Esophagus squamous epithelium (tissue), 5 donors: ENCODE measurements around the gene SRRM4. TPM values are rescaled to one million over a fixed set of nuclear protein-coding genes. Genes with fewer than 3 reads are reported as not detected.

Experiments
- DNase-seq: peaks from one replicate; lab custom pipeline; 2025; lab: John Stamatoyannopoulos, UW
- H3K27ac ChIP-seq, 4 donors: fragments of 200-600 bp; sonication (generic); one replicate each; pipeline ENCODE4 v1.5.1; 2016 to 2019; ENCODE audit warnings: mild to moderate bottlenecking in 1 of 4
- H3K27me3 ChIP-seq, 4 donors: fragments of 200-600 bp; sonication (generic); 1 replicate in 3 of 4; 2 replicates in 1 of 4; pipeline versions ENCODE4 v1.5.1 to v1.6.0; 2017 to 2021; ENCODE audit warnings: antibody characterized with exemption in 1 of 4
- H3K36me3 ChIP-seq, 3 donors: fragments of 200-600 bp; sonication (generic); one replicate each; pipeline ENCODE4 v1.5.1; 2016 to 2019
- H3K4me1 ChIP-seq, 3 donors: fragments of 200-600 bp; sonication (generic); one replicate each; pipeline ENCODE4 v1.5.1; 2017 to 2019
- H3K4me3 ChIP-seq, 4 donors: fragments of 200-600 bp; sonication (generic); 1 replicate in 3 of 4; 2 replicates in 1 of 4; pipeline ENCODE4 v1.5.1; 2016 to 2019; ENCODE audit warnings: mild to moderate bottlenecking in 2 of 4, moderate library complexity in 1 of 4
- H3K9me3 ChIP-seq, 3 donors: fragments of 200-600 bp; sonication (generic); one replicate each; pipeline ENCODE4 v1.5.1; 2016 to 2019
- CTCF ChIP-seq, 6 experiments: fragments of 450-650 bp in 4 of 6; fragments of 200-600 bp in 2 of 6; sonication (generic) in 2 of 6; IDR thresholded peaks; one replicate each; pipeline ENCODE4 v1.5.1; 2016 to 2019; ENCODE audit warnings: antibody characterized with exemption in 6 of 6, mild to moderate bottlenecking in 4 of 6, moderate library complexity in 4 of 6
- POLR2A ChIP-seq, 4 donors: fragments of 450-650 bp; IDR thresholded peaks; one replicate each; pipeline ENCODE4 v1.6.1; 2017; ENCODE audit warnings: antibody characterized with exemption in 4 of 4, mild to moderate bottlenecking in 4 of 4, moderate library complexity in 3 of 4
- WGBS, 2 donors: methylation state at CpG; one replicate each; pipeline ENCODE4 v1.1.5; 2018; 5-methylcytosine and 5-hydroxymethylcytosine counted together
- intact Hi-C: fragments of 100-400 bp; cut with DNase I; formaldehyde crosslinking; loops from one replicate; pipeline ENCODE4 v1.15.0; 2022
- total RNA-seq, 4 donors: library from RNA; depleted of rRNA; stranded (reverse); fragments of >200 nt; gene quantifications; one replicate each; pipeline ENCODE4 v1.1.0, GENCODE V29; 2016
- donor health status: DM: yes; HTN: yes; CAD: no.

SRRM4 gene
- total RNA-seq, 4 donors from 2014 or later, result not detected

DNA sequence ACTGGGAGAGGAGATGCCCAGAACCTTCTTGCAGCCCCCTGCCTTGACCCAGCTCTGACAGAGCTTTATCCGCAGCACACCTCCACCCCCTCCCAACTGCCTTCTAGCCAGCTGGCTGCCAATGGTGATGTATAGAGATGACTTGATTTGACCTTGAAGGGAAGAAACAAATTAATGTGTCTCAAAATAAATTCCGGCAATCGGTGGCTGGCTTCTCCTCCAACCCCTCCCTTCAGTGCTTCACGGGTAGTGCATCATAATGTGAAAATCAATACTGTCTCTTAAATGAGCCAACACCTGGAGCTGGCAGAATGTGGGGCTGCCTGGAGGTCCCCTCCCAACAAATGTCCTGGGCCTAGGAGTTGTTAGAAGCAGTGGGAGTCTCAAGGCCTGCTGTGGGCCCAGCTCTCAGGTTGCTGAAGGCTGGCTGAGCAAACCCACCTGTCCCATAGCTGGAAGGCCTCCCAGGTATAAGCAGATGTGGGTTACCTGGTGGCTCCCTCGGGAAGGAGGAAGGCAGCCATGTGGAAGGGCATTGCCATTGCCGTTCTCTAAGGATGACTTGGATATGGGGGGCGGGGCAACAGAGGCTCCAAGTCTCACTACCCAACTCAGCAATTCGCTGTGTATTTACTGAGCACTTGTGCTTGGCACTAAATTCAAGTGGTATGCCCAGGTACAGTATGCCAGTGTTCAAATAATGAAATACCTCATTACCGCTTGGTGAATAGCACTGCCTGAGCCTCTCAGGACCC, 220.6 kb downstream of the SRRM4 start:
- no peak for DNase-seq
- Histone ChIP-seq H3K36me3 (no peaks in the 10 kb centered on the region), H3K4me3 (no peak overlapping the region), H3K27me3 (no peaks in the 10 kb centered on the region), H3K27ac (peak overlapping the region in 2 of 4 donors; percentile 34 to 77), H3K9me3 (no peaks in the 10 kb centered on the region), H3K4me1 (peaks cover 0 to 57% (median 16%) of the 10 kb centered on the region in 3 donors)
- TF ChIP-seq CTCF (IDR thresholded peaks at IDR 0.05) (no peak), POLR2A (IDR thresholded peaks at IDR 0.05) (no peak)
- intact Hi-C loops, result no loop called here
- 75 to 96% methylated on average over 4 to 8 of the region's 9 CpGs for WGBS, 2 donors

GRCh38 chr12:119202544-119202943, 221.2 kb downstream of the SRRM4 start:
- H3K27me3 ChIP-seq, result no peaks in the 10 kb centered on the region
- peak overlapping the region in 2 of 4 donors; percentile 34 to 77 for H3K27ac ChIP-seq
- WGBS, 2 donors, result 34 to 36% methylated on average over 2 of the region's 2 CpGs
- peaks cover 0 to 61% (median 16%) of the 10 kb centered on the region in 3 donors for H3K4me1 ChIP-seq
- no peak overlapping the region for H3K4me3 ChIP-seq
- DNase-seq, result no peak
- intact Hi-C loops, result no loop called here
- no peaks in the 10 kb centered on the region for H3K9me3 ChIP-seq
- H3K36me3 ChIP-seq, result no peaks in the 10 kb centered on the region
- TF ChIP-seq POLR2A (IDR thresholded peaks at IDR 0.05) (no peak), CTCF (IDR thresholded peaks at IDR 0.05) (no peak)

DNA sequence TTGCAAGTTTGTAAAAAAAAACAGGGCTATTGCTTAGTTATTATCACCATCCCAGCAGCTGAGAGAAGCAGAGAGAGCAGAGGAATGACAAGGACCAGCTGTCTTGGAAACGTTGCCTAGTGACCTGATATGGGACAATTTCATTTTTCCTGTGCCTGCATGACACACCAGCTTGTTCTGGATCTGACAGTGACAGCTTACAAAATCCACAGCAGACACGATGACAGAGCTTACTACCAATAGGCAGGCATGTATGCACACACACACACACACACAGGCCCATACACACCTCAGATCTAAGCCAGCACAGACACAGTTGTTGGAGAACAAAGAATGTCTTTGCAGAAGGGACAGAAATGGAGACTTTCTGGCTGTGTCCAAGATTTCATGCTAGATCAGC, 222.8 kb downstream of the SRRM4 start:
- WGBS, 2 donors, result 29 to 60% methylated on average over 2 of the region's 2 CpGs
- Histone ChIP-seq H3K4me1 (peaks cover 13 to 61% (median 18%) of the 10 kb centered on the region in 3 donors), H3K36me3 (no peaks in the 10 kb centered on the region), H3K4me3 (no peak overlapping the region), H3K27ac (peak overlapping the region in 3 of 4 donors; percentile 42 to 78 (median 77)), H3K27me3 (no peaks in the 10 kb centered on the region), H3K9me3 (no peaks in the 10 kb centered on the region)
- DNase-seq, result no peak
- intact Hi-C loops, result no loop called here
- TF ChIP-seq POLR2A (IDR thresholded peaks at IDR 0.05), result no peak
- TF ChIP-seq CTCF (IDR thresholded peaks at IDR 0.05), result no peak

GRCh38 chr12:119204671-119205285, 223.4 kb downstream of the SRRM4 start:
- H3K9me3 ChIP-seq, result no peaks in the 10 kb centered on the region
- no peaks in the 10 kb centered on the region for H3K36me3 ChIP-seq
- peaks cover 15 to 60% (median 18%) of the 10 kb centered on the region in 3 donors for H3K4me1 ChIP-seq
- no peaks in the 10 kb centered on the region for H3K27me3 ChIP-seq
- intact Hi-C loops, result no loop called here
- DNase-seq, result no peak
- TF ChIP-seq CTCF (IDR thresholded peaks at IDR 0.05), result no peak
- TF ChIP-seq POLR2A (IDR thresholded peaks at IDR 0.05), result no peak
- H3K4me3 ChIP-seq, result no peak overlapping the region
- WGBS, 2 donors, result 100% methylated on average over 2 of the region's 7 CpGs; no CpG with 5 or more reads in 1 of the 2 donors
- H3K27ac ChIP-seq, result peak overlapping the region in 3 of 4 donors; percentile 42 to 78 (median 77)
